Upper lobe of right lung (tissue), 1 donor: ENCODE measurements around the gene TLR4. TPM values are rescaled to one million over a fixed set of nuclear protein-coding genes. Genes with fewer than 3 reads are reported as not detected.

Experiments used
- ATAC-seq: fragments of 200-7000 bp; cut with Tn5 transposase; one replicate; pipeline ENCODE4 v1.9.1; 2020; ENCODE audit warnings: mild to moderate bottlenecking, moderate library complexity
- DNase-seq: peaks from one replicate; pipeline ENCODE4 v3.0.0-alpha.2; 2020
- H3K27ac ChIP-seq: fragments of 200-600 bp; one replicate; pipeline ENCODE4 v1.8.0; 2022
- H3K27me3 ChIP-seq: fragments of 200-600 bp; one replicate; pipeline ENCODE4 v1.8.0; 2022; ENCODE audit warnings: mild to moderate bottlenecking
- H3K36me3 ChIP-seq: fragments of 200-600 bp; one replicate; pipeline ENCODE4 v1.8.0; 2022
- H3K4me1 ChIP-seq: fragments of 200-600 bp; one replicate; pipeline ENCODE4 v1.8.0; 2022
- H3K4me3 ChIP-seq: fragments of 200-600 bp; one replicate; pipeline ENCODE4 v1.8.0; 2022; ENCODE audit warnings: mild to moderate bottlenecking
- H3K9me3 ChIP-seq: fragments of 200-600 bp; one replicate; pipeline ENCODE4 v1.8.0; 2022
- CTCF ChIP-seq: fragments of 200-600 bp; IDR thresholded peaks from one replicate; pipeline ENCODE4 v1.8.0; 2022; ENCODE audit warnings: antibody characterized with exemption
- intact Hi-C: fragments of 100-400 bp; cut with DNase I; formaldehyde crosslinking; loops from one replicate; pipeline ENCODE4 v1.11.0; 2022
- long read RNA-seq: library from polyadenylated mRNA; unstranded; transcript quantifications from one replicate; pipeline ENCODE4 v2.0.0, GENCODE V29; 2021
- total RNA-seq: library from RNA; stranded (reverse); fragmentation: NEBNext Ultra II Directional; extraction: Animal tissue kit (Norgen Biotek cat#: 25700); gene quantifications from one replicate; pipeline ENCODE4 v1.2.1, GENCODE V29; 2021
- donor health status: DM: no; HTN: yes; CAD: no; lungs with severe emphysema.

TLR4 gene
- 45.9 TPM for total RNA-seq
- long read RNA-seq, full-length matches to known transcripts: 41 of 65 reads
- long read RNA-seq, partial matches to known transcripts: 22 of 65 reads
- long read RNA-seq, other reads (novel, unspliced or antisense): 2 of 65 reads

- H3K27me3 ChIP-seq: no peaks in the 10 kb centered on the region
- no peak for TF ChIP-seq CTCF
- peak within 1 kb of the TSS; percentile 76 for H3K27ac ChIP-seq
- H3K36me3 ChIP-seq: peaks cover 2% of the 10 kb centered on the region
- peaks cover 6% of the 10 kb centered on the region for H3K4me1 ChIP-seq
- DNase-seq (peak; percentile 73), ATAC-seq (peak; percentile 94)
- peak within 1 kb of the TSS; percentile 55 for H3K4me3 ChIP-seq
- intact Hi-C loops: no loop called here
- no peaks in the 10 kb centered on the region for H3K9me3 ChIP-seq
These were observed at the start of gene TLR4 for GRCh38 chr9:117704024-117704575. TSS of gene TLR4 (plus strand) at chr9:117704403. CDS start at chr9:117704473, 70 bp downstream.

- DNase-seq: no peak
- no peak for ATAC-seq
- intact Hi-C loops: no loop called here
- Histone ChIP-seq H3K27ac (no peak overlapping the region), H3K4me1 (no peaks in the 10 kb centered on the region), H3K4me3 (no peak overlapping the region), H3K27me3 (no peaks in the 10 kb centered on the region), H3K9me3 (no peaks in the 10 kb centered on the region), H3K36me3 (no peaks in the 10 kb centered on the region)
- no peak for TF ChIP-seq CTCF
These were observed 48.2 kb upstream of the TLR4 start for GRCh38 chr9:117656002-117656401.

GRCh38 chr9:117662651-117663050 is 41.6 kb upstream of the TLR4 start:
- no peaks in the 10 kb centered on the region for H3K27me3 ChIP-seq
- no peak for TF ChIP-seq CTCF
- H3K27ac ChIP-seq: no peak overlapping the region
- H3K4me3 ChIP-seq: no peak overlapping the region
- H3K4me1 ChIP-seq: no peaks in the 10 kb centered on the region
- no peak for ATAC-seq
- no peaks in the 10 kb centered on the region for H3K9me3 ChIP-seq
- no peak for DNase-seq
- H3K36me3 ChIP-seq: no peaks in the 10 kb centered on the region
- intact Hi-C loops: no loop called here

GRCh38 chr9:117664419-117664818 is 39.8 kb upstream of the TLR4 start:
- no peak for DNase-seq
- intact Hi-C loops: no loop called here
- TF ChIP-seq CTCF: no peak
- Histone ChIP-seq H3K4me3 (no peak overlapping the region), H3K27me3 (no peaks in the 10 kb centered on the region), H3K36me3 (no peaks in the 10 kb centered on the region), H3K4me1 (no peaks in the 10 kb centered on the region), H3K27ac (no peak overlapping the region), H3K9me3 (no peaks in the 10 kb centered on the region)
- ATAC-seq: no peak

GRCh38 chr9:117665601-117666385 is 38.4 kb upstream of the TLR4 start:
- Histone ChIP-seq H3K36me3 (no peaks in the 10 kb centered on the region), H3K27me3 (no peaks in the 10 kb centered on the region), H3K4me3 (no peak overlapping the region), H3K4me1 (no peaks in the 10 kb centered on the region), H3K9me3 (no peaks in the 10 kb centered on the region), H3K27ac (no peak overlapping the region)
- ATAC-seq (no peak), DNase-seq (no peak)
- no peak for TF ChIP-seq CTCF
- intact Hi-C loops: no loop called here
